Memory B cell (primary cell): ENCODE measurements around the gene GALM.
"Not testable (repeated sequence)": the region's sequence is repeated elsewhere in the genome, so short reads cannot be mapped to it uniquely, and the experiment has no call there.

Source experiments
- ATAC-seq: fragments of 150-1000 bp; cut with Tn5 transposase; 2 replicates; pipeline ENCODE4 v1.10.0; 2021; ENCODE audit warnings: low read depth, mild to moderate bottlenecking, moderate library complexity
- DNase-seq, 2 donors: peaks; one replicate each; pipeline ENCODE4 v3.0.0; 2022; ENCODE audit warnings: low spot score in 2 of 2
- H3K27ac Mint-ChIP-seq: one replicate; pipeline ENCODE4 v1.8.0; 2022; ENCODE audit warnings: mild to moderate bottlenecking, moderate library complexity, mixed read lengths
- H3K27me3 Mint-ChIP-seq: one replicate; pipeline ENCODE4 v1.8.0; 2022; ENCODE audit warnings: mixed read lengths
- H3K36me3 Mint-ChIP-seq: one replicate; pipeline ENCODE4 v1.8.0; 2022; ENCODE audit warnings: mild to moderate bottlenecking, mixed read lengths
- H3K4me1 Mint-ChIP-seq: one replicate; pipeline ENCODE4 v1.8.0; 2022; ENCODE audit warnings: mixed read lengths
- H3K4me3 Mint-ChIP-seq: one replicate; pipeline ENCODE4 v1.8.0; 2022; ENCODE audit warnings: mild to moderate bottlenecking, moderate library complexity, mixed read lengths
- H3K9me3 Mint-ChIP-seq: one replicate; pipeline ENCODE4 v1.8.0; 2022; ENCODE audit warnings: mixed read lengths

Gene GALM

DNA sequence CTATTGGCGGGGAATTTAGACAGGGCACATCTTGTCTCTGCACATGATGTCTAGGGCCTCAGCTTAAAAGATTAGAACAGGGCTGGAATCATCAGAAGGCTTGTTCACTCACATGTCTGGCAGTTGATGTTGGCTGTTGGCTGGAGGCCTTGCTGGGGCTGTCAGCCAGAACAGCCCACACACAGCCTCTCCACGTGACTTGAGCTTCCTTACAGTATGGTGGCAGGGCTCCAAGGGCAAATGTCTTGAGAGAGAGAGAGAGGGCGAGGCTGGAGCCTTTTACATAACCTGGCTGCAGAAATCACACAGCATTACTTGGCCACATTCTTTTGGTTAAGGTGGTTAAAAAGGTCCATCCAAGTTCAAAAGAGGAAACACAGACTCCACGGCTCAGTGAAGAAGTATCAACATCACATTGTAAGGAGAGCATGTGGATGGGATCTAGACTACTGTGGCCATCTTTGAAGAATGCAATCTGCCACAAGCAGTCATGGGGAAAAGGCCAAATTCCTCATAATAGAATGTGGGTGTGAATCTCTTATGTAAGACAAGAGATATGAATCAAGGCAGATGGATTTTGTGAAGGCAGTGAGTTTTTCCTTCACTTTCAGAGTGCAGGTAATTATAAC lies 54.8 kb downstream of the GALM start:
- no peak for DNase-seq
- Mint-ChIP-seq H3K27ac (no peak overlapping the region), H3K4me1 (peaks cover 12% of the 10 kb centered on the region), H3K27me3 (peaks cover 1% of the 10 kb centered on the region), H3K4me3 (no peak overlapping the region), H3K9me3 (peaks cover 3% of the 10 kb centered on the region), H3K36me3 (peaks cover 16% of the 10 kb centered on the region)
- peak; percentile 60 for ATAC-seq

DNA sequence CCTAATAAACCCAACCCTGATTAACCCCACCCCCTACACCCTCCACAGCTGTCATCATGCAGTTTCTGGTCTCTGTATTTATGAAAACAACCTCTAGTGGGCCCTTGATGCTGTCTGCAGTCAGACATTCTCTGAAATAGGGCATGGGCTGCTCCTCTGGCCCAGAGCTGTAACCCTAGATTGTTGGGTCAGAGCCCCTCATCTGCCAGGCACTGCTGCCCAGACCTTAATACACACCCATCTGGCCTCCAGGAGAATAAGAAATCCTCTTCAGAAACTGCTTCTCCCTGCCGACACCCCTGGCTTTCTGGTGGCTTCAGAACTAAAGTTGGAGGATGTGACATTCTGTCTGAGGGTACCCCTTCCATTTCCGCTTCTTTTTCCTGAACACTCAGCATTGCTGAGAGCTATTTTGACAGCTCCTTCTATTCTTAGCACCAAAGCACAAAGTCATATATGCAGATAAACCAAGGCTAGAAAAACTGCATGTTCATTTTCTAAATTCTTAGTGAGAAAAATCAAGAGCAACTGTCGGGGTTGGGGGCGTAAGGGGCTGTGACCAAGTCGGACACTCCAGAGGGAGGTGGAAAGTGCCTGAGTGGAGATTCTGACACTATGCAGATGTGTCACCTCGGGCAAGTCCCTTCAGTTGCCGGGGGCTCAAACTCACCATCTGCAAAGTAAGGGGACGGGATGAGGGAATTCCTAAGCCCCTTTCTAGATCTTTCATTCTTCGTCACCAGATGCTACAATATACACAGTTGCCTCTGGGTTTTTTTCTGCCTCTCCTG lies 56.6 kb downstream of the GALM start:
- H3K4me3 Mint-ChIP-seq = no peak overlapping the region
- ATAC-seq (no peak), DNase-seq (no peak)
- peaks cover 12% of the 10 kb centered on the region for H3K4me1 Mint-ChIP-seq
- H3K36me3 Mint-ChIP-seq = peaks cover 11% of the 10 kb centered on the region
- peaks cover 3% of the 10 kb centered on the region for H3K9me3 Mint-ChIP-seq
- peak overlapping the region; percentile 6 for H3K27ac Mint-ChIP-seq
- H3K27me3 Mint-ChIP-seq = peaks cover 1% of the 10 kb centered on the region

GRCh38 chr2:38723173-38723572 lies 57.3 kb downstream of the GALM start:
- no peak for ATAC-seq
- no peak overlapping the region for H3K4me3 Mint-ChIP-seq
- H3K27ac Mint-ChIP-seq = no peak overlapping the region
- peaks cover 1% of the 10 kb centered on the region for H3K27me3 Mint-ChIP-seq
- H3K4me1 Mint-ChIP-seq = peaks cover 12% of the 10 kb centered on the region
- peaks cover 11% of the 10 kb centered on the region for H3K36me3 Mint-ChIP-seq
- no peak for DNase-seq
- peaks cover 3% of the 10 kb centered on the region for H3K9me3 Mint-ChIP-seq

GRCh38 chr2:38727661-38728060 lies 61.7 kb downstream of the GALM start:
- Mint-ChIP-seq H3K27me3 (peaks cover 1% of the 10 kb centered on the region), H3K4me1 (peaks cover 3% of the 10 kb centered on the region), H3K4me3 (no peak overlapping the region), H3K27ac (no peak overlapping the region), H3K36me3 (peaks cover 11% of the 10 kb centered on the region), H3K9me3 (no peaks in the 10 kb centered on the region)
- ATAC-seq (no peak), DNase-seq (no peak)

- Mint-ChIP-seq H3K4me3 (no peak overlapping the region), H3K27ac (no peak overlapping the region), H3K36me3 (peaks cover 15% of the 10 kb centered on the region), H3K9me3 (no peaks in the 10 kb centered on the region), H3K4me1 (peaks cover 4% of the 10 kb centered on the region), H3K27me3 (peaks cover under 1% of the 10 kb centered on the region)
- ATAC-seq = peak; percentile 77
- DNase-seq = no peak
Measured at GRCh38 chr2:38728694-38729093, 62.8 kb downstream of the GALM start.

GRCh38 chr2:38731090-38731489 lies 65.2 kb downstream of the GALM start:
- H3K36me3 Mint-ChIP-seq = peaks cover 16% of the 10 kb centered on the region
- no peaks in the 10 kb centered on the region for H3K27me3 Mint-ChIP-seq
- H3K27ac Mint-ChIP-seq = no peak overlapping the region
- no peak overlapping the region for H3K4me3 Mint-ChIP-seq
- H3K4me1 Mint-ChIP-seq = peaks cover 4% of the 10 kb centered on the region
- DNase-seq (no peak), ATAC-seq (no peak)
- H3K9me3 Mint-ChIP-seq = no peaks in the 10 kb centered on the region

- no peak overlapping the region for H3K27ac Mint-ChIP-seq
- H3K9me3 Mint-ChIP-seq = no peaks in the 10 kb centered on the region
- H3K4me1 Mint-ChIP-seq = peaks cover 4% of the 10 kb centered on the region
- ATAC-seq = no peak
- DNase-seq = no peak
- no peaks in the 10 kb centered on the region for H3K27me3 Mint-ChIP-seq
- H3K36me3 Mint-ChIP-seq = peaks cover 16% of the 10 kb centered on the region
- no peak overlapping the region for H3K4me3 Mint-ChIP-seq
Measured at GRCh38 chr2:38731684-38732221, 65.8 kb downstream of the GALM start.

DNA sequence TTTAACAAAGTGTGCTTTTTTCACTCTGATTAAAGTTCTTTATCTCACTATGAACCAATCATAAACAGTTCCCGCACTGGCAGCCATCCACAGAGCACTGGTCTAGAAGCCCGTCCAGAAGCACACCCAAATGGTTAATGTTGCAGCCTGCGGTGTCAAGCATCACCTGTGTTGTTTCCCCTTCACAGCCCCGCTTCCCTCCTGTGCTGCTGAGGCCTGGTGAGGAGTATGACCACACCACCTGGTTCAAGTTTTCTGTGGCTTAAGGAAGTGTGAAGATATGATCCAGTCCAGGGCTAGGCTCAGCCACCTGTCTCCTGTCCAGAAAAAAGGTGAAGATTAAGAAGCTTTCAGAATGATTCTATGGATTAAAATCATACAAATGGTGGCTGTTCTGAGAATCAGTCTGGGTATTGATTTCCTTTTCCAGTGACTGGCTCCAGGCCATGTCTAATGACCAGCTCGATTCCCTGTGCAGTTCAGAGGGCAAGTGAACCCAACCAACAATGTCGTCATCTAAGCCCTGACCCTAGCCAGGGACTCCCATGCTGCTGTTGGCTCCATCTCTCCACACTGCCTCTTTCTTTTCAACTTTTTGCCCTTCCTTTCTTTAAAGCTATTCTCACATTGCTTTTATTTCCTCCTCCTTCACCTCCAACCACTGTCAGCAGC lies 67.5 kb downstream of the GALM start:
- no peak for ATAC-seq

DNA sequence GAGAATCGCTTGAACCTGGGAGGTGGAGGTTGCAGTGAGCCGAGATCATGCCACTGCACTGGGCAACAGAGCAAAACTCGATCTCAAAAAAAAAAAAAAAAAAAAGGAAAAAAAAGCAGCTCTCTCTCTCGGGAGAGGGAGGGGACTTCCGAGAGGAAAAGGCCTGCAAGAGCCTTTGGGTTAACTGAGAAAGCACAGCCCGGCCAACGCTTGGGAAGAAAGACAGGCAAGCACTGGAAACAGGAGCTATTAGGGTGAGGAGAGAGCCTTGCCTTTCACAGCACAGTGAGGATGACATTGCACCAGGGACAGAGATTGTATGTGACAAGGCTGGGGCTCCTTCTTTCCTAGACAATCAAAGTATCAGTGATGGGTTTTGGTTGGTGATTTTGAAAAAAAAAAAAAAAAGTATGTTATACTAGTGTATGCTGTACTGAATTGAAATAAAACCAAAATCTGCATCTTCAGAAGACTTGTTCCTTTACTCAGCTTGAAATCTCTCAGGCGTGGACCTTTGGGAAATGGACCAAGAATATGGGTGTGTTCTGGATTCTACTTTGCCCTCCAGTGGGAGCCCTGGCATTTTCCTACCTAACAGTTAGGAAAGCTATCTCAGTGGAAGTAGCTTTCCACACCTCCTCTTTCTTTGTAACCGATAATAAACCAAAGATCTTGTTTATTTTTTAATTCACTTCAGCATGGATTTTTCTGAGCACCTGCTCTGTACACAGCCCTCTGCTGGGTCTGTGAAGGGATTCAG lies 68.6 kb downstream of the GALM start:
- Mint-ChIP-seq H3K36me3 (peaks cover 26% of the 10 kb centered on the region), H3K4me3 (no peak overlapping the region), H3K4me1 (peaks cover 4% of the 10 kb centered on the region), H3K27me3 (no peaks in the 10 kb centered on the region), H3K27ac (no peak overlapping the region), H3K9me3 (no peaks in the 10 kb centered on the region)
- DNase-seq (no peak), ATAC-seq (no peak)

More for the DNA sequence above, 67.5 kb downstream of the GALM start:
- Mint-ChIP-seq H3K27me3 (no peaks in the 10 kb centered on the region), H3K4me3 (no peak overlapping the region), H3K4me1 (peaks cover 6% of the 10 kb centered on the region), H3K9me3 (no peaks in the 10 kb centered on the region), H3K36me3 (peaks cover 23% of the 10 kb centered on the region), H3K27ac (no peak overlapping the region)
- no peak for DNase-seq

GRCh38 chr2:38735999-38736320 lies 70.0 kb downstream of the GALM start:
- H3K9me3 Mint-ChIP-seq = no peaks in the 10 kb centered on the region
- peaks cover 4% of the 10 kb centered on the region for H3K4me1 Mint-ChIP-seq
- ATAC-seq (no peak), DNase-seq (no peak)
- H3K27ac Mint-ChIP-seq = no peak overlapping the region
- no peak overlapping the region for H3K4me3 Mint-ChIP-seq
- H3K27me3 Mint-ChIP-seq = no peaks in the 10 kb centered on the region
- peaks cover 20% of the 10 kb centered on the region for H3K36me3 Mint-ChIP-seq

GRCh38 chr2:38737000-38737698 lies 71.2 kb downstream of the GALM start:
- H3K27ac Mint-ChIP-seq, H3K9me3 Mint-ChIP-seq, H3K27me3 Mint-ChIP-seq, DNase-seq, H3K4me1 Mint-ChIP-seq, ATAC-seq, H3K4me3 Mint-ChIP-seq: not testable (repeated sequence)
- peaks cover 16% of the 10 kb centered on the region for H3K36me3 Mint-ChIP-seq

DNA sequence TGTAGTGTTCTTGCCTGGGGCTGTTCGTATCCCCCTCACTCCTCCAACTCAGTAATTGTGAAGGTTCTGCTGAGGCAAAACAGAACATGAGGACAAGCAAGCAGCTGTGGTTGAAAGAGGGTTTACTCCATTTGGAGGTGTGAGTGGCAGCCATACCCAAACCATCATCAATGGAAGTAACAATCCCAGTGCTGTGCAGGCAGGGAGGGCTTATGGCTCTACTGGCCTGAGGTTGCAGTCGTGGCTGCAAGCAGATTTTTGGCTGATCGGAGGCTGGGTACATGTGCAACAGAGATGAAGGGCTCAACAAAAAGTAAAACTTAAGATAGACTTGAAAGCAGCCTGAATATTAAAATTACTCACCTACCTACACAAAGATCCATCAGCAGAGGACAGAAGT lies 72.0 kb downstream of the GALM start:
- peaks cover 18% of the 10 kb centered on the region for H3K36me3 Mint-ChIP-seq
- ATAC-seq (no peak), DNase-seq (no peak)
- no peak overlapping the region for H3K27ac Mint-ChIP-seq
- H3K4me1 Mint-ChIP-seq = peaks cover 4% of the 10 kb centered on the region
- no peak overlapping the region for H3K4me3 Mint-ChIP-seq
- H3K9me3 Mint-ChIP-seq = no peaks in the 10 kb centered on the region
- no peaks in the 10 kb centered on the region for H3K27me3 Mint-ChIP-seq

- ATAC-seq = no peak
Measured at GRCh38 chr2:38739524-38739923, 73.6 kb downstream of the GALM start.

More at GRCh38 chr2:38739524-38739923, 73.6 kb downstream of the GALM start:
- Mint-ChIP-seq H3K36me3 (peaks cover 18% of the 10 kb centered on the region), H3K4me3 (no peak overlapping the region), H3K27me3 (no peaks in the 10 kb centered on the region), H3K4me1 (peaks cover 6% of the 10 kb centered on the region), H3K9me3 (no peaks in the 10 kb centered on the region), H3K27ac (no peak overlapping the region)
- no peak for DNase-seq
